Activated naive CD4-positive, alpha-beta T cell treated with anti-CD3 and anti-CD28 coated beads, Interleukin-2, amount 50 U/mL, for 16 hours (primary cell): ENCODE measurements around the gene PFDN2.
"Not testable (repeated sequence)": the region's sequence is repeated elsewhere in the genome, so short reads cannot be mapped to it uniquely, and the experiment has no call there.

Experiments
- DNase-seq: peaks from one replicate; pipeline ENCODE4 v3.0.0-alpha.2; 2020

Gene PFDN2

GRCh38 chr1:161137881-161138280, 20.0 kb upstream of the PFDN2 start:
- no peak for DNase-seq

DNA sequence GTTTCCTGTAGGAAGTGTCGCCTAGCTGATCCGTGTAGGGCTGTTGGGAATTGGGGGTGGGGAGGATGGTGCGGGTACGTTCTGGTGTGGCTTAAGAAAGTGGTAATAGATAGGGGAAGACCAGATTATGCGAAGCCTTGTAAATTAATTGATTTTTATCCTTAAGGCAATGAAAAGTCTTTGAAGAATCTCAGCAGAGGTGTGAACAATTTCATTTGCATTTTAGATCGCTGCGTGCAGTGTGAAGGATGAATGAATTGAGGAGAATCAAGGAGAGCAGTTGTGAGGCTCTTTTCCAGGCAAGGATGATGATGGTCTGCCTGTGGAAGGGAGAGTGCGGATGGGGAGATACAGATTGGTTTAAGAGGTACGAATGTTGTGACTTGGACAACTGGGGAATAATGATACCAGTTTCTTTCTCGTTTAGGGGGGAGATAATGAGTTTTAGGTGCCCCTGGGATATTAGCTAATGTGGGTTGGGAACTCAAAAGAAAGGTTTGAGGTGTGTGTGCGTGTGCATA, 15.4 kb upstream of the PFDN2 start:
- DNase-seq: no peak

DNA sequence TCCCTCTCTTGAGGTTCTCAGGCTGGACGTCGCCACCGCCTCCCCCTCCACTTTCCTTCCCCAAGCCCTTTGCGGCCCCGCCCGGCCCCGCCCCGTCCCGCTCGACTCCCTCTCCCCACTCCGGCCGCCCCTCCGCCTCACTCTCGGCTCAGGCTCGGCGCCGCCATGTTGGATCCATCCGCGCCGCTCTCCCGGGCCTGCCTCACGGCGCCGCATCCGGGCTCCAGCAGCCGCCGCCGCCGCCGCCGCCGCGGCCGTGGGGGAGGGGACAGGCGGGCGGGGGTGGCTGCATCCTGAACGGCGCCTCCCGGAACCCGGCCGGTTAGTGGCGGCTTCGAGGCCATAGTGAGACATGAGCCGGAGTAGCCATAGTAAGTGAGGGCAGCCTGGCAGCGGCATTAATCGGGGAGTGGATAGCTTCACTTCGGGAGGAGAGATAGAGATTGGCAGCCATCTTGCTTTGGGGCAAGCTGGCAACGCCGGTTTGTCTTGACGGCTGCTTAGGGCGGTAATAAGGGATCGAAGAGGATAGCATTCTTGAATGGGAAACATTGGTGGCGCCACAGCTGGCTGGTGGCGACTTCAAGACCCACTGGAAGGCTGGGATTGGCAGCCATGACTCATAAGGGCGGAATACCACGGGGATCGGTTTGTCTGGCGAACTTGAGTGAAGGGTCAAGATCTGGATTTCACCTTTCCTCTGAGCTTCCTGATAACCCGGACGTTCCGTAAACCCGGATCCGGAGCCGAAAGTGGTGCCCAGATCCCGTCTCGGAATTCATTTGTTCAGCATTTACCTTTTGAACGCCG, 14.8 kb upstream of the PFDN2 start, which contains the start of gene DEDD:
TSS of gene DEDD (minus strand) at position 258 of the 810 bp plus-strand sequence. CDS start 8,205 bp downstream, outside the sequence.
- peak; percentile 91 for DNase-seq

- DNase-seq: no peak
Measured at GRCh38 chr1:161131523-161132409, 13.9 kb upstream of the PFDN2 start.

DNA sequence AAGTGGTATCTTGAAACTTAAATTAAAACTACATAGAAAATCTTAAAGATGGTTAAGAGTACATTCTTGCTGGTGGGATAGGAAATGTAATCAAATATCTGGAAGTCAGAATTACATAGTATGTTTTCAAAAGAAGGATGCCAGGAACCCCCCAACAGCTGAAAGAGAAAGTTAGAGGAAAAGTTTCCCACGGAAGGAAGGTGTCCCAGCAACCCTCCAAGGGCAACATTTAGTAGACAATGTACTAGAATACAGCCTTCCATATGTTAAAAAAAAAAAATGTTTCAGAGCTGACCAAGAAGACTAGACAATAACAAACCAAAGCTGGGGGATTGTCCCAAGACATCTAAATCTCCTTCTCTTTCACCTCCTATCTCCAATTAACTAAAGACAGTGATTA, 12.4 kb upstream of the PFDN2 start:
- no peak for DNase-seq

GRCh38 chr1:161128591-161129420, 11.0 kb upstream of the PFDN2 start:
- DNase-seq: no peak

GRCh38 chr1:161127649-161128048, 9.8 kb upstream of the PFDN2 start:
- DNase-seq: no peak

DNA sequence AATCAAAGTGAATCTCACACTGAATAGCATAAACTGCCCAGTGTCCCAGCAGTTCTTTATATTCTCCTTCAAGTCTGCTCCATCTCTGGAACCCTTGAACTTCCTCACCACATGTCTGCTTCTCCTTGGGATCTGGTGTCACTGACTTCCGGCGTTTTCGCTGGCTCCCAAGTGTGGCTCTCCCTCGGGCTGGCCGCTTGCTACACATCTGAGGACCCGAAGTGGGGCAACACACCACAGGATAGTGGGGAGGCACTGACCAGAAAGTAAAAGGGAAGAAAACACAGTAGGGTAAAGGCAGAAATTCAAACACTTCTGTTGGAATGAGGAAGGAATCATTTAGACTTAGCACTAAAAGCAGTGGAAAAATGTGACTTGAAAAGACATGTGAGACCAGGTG, 5.1 kb upstream of the PFDN2 start:
- DNase-seq: no peak

GRCh38 chr1:161121834-161122233, 4.0 kb upstream of the PFDN2 start:
- no peak for DNase-seq

- DNase-seq: no peak
Measured at GRCh38 chr1:161121042-161121650, 3.3 kb upstream of the PFDN2 start.

DNA sequence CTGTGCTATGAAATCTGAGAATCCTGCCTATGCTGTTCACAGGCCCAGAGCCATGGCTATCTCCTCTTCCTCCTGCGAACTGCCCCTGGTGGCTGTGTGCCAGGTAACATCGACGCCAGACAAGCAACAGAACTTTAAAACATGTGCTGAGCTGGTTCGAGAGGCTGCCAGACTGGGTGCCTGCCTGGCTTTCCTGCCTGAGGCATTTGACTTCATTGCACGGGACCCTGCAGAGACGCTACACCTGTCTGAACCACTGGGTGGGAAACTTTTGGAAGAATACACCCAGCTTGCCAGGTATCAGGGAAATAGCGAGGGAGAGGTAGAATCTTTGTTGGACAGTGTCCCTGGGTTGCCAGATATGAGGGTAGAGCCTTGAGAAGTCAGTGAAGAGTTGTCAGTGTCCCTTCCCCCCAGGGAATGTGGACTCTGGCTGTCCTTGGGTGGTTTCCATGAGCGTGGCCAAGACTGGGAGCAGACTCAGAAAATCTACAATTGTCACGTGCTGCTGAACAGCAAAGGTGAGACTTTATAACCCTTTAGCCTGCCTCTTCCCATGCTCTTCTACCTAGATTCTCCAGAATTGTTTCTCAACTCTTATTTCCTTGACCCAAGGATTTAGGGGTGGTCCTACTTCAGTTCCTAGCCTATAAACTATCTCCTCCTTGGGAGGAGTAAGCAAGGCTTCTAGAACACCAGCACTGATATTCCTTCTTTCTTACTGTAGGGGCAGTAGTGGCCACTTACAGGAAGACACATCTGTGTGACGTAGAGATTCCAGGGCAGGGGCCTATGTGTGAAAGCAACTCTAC, 1.5 kb upstream of the PFDN2 start:
- peak; percentile 79 for DNase-seq

DNA sequence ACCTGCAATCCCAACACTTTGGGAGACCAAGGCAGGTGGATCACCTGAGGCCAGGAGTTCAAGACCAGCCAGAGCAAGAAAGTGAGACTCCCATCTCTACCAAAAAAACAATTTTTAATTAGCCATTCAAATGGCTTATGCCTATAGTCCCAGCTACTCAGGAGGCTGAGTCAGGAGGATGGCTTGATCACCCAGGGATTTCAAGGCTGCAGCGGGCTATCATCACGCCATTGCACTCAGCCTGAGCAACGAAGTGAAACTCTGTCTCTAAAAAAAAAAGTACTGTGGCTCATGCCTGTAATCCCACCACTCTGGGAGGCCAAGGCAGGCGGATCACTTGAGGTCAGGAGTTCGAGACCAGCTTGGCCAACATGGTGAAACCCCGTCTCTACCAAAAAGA, 1.9 kb downstream of the PFDN2 start:
- not testable (repeated sequence) for DNase-seq

GRCh38 chr1:161115132-161115711, 2.6 kb downstream of the PFDN2 start:
- DNase-seq: peak; percentile 32

DNA sequence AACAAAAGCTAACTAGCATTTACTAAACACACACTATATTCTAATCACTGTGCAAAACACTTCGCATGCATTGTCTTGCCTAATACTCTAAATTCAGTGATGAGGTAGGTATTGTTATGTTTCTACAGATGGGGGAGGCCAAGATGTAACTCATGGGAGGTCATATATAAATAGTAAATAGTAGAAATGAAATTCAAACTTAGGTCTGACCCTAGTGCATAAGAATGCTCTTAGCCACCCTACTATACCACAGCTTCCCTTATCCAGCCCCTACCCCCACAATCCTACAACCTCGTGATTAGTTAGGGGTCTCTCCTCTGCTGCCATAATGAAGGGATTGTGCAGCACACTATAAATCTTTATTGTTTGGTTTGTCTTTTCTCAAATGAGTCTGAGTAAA, 3.3 kb downstream of the PFDN2 start:
- DNase-seq: no peak

GRCh38 chr1:161113915-161114314, 3.9 kb downstream of the PFDN2 start:
- no peak for DNase-seq

- DNase-seq: no peak
Measured at GRCh38 chr1:161111527-161111926, 6.3 kb downstream of the PFDN2 start.

- DNase-seq: no peak
Measured at GRCh38 chr1:161111117-161111516, 6.7 kb downstream of the PFDN2 start.

- DNase-seq: no peak
Measured at GRCh38 chr1:161106431-161106830, 11.4 kb downstream of the PFDN2 start.

- no peak for DNase-seq
Measured at GRCh38 chr1:161100556-161100955, 17.3 kb downstream of the PFDN2 start.

DNA sequence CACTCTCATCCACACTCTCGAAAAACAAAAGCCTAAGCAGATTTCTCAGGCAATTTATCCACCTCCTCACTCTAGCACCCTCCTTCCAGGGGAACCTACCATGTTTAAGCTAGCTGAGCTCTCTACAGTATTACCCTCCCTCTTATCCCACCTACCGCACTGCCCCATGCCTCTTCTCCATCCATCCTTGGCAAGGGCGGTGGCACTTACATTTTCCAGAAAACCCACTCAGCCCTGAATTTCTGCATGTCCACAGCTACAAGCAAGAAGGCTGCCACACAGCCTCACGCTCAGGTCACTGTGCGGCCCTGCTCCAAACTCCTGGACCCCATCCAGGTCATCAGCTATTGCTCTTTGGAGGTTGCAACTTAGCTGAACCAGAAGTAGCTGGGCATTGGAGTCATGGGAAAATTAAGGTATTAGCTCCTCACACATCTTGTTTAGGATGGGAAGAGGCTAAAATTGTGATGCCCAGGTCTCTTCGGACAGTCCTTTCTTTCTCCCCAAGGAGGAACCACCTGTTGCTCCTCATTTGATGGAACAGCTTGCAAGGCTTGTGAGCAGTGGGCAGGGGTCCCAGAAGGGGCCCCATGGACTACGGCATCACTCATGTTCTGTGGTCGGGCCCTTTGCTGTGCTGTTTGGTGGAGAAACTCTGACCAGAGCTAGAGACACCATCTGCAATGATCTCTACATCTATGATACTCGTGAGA, 18.6 kb downstream of the PFDN2 start:
- no peak for DNase-seq
